PC-9 (cell line): ENCODE measurements around the gene LCE5A. TPM values are rescaled to one million over a fixed set of nuclear protein-coding genes. Genes with fewer than 3 reads are reported as not detected.
"Not testable (repeated sequence)": the region's sequence is repeated elsewhere in the genome, so short reads cannot be mapped to it uniquely, and the experiment has no call there.

ENCODE experiments used
- BruUV-seq: library from RNA; stranded (reverse); fragments of 400-500 nt; replicated peaks from 2 replicates; lab custom pipeline; 2021; lab: Mats Ljungman, UMichigan
- CTCF ChIA-PET: fragments of 300-600 bp; sonication (Branson Sonifier 250); formaldehyde crosslinking; loops from one replicate; lab custom pipeline; 2022; ENCODE audit warnings: antibody characterized with exemption; lab: Charles Lee
- POLR2A ChIA-PET: fragments of 300-600 bp; sonication (Branson Sonifier 250); formaldehyde crosslinking; loops from one replicate; lab custom pipeline; 2022; ENCODE audit warnings: antibody characterized with exemption; ENCODE audit not compliant: unreplicated experiment; lab: Charles Lee
- DNase-seq, 2 experiments: peaks; one replicate each; pipeline versions ENCODE4 v3.0.0 to v3.0.0-alpha.2; 2015 to 2022; ENCODE audit warnings: mixed read lengths in 1 of 2
- H2AFZ ChIP-seq: fragments of 200-600 bp; sonication (generic); 2 replicates; pipeline ENCODE4 v1.8.1; 2017; ENCODE audit warnings: antibody characterized with exemption
- H3F3A ChIP-seq: fragments of 200-600 bp; sonication (generic); 2 replicates; pipeline ENCODE4 v1.8.1; 2017; ENCODE audit warnings: antibody characterized with exemption, mild to moderate bottlenecking, low read depth; ENCODE audit not compliant: insufficient read depth
- H3K27ac ChIP-seq: fragments of 200-600 bp; sonication (generic); 2 replicates; pipeline ENCODE4 v1.6.1; 2016; ENCODE audit warnings: mixed run types
- H3K27me3 ChIP-seq: fragments of 200-600 bp; sonication (generic); 2 replicates; pipeline ENCODE4 v1.6.1; 2016; ENCODE audit warnings: low read depth, mixed run types; ENCODE audit not compliant: insufficient read depth
- H3K36me3 ChIP-seq: fragments of 200-600 bp; sonication (generic); 2 replicates; pipeline ENCODE4 v1.6.1; 2016; ENCODE audit warnings: low read depth, mixed run types
- H3K4me1 ChIP-seq: fragments of 200-600 bp; sonication (generic); replicated peaks from 2 replicates; pipeline ENCODE4 v1.6.1; 2016; ENCODE audit warnings: mixed run types; ENCODE audit not compliant: insufficient read depth
- H3K4me2 ChIP-seq: fragments of 200-600 bp; sonication (generic); 2 replicates; pipeline ENCODE4 v1.6.1; 2017; ENCODE audit warnings: mixed run types
- H3K4me3 ChIP-seq: fragments of 200-600 bp; sonication (generic); 2 replicates; pipeline ENCODE4 v1.6.1; 2016; ENCODE audit warnings: mixed run types
- H3K79me2 ChIP-seq: fragments of 200-600 bp; sonication (generic); 2 replicates; pipeline ENCODE4 v1.6.1; 2017; ENCODE audit warnings: low read depth, mixed run types
- H3K9me2 ChIP-seq: fragments of 200-600 bp; sonication (generic); 2 replicates; pipeline ENCODE4 v1.8.1; 2017; ENCODE audit warnings: mild to moderate bottlenecking; ENCODE audit not compliant: insufficient read depth
- H3K9me3 ChIP-seq: fragments of 200-600 bp; sonication (generic); 2 replicates; pipeline ENCODE4 v1.8.1; 2016; ENCODE audit warnings: low read depth; ENCODE audit not compliant: insufficient read depth
- H4K20me1 ChIP-seq: fragments of 200-600 bp; sonication (generic); 2 replicates; pipeline ENCODE4 v1.8.1; 2017; ENCODE audit not compliant: insufficient read depth
- CTCF ChIP-seq: fragments of 200-600 bp; sonication (generic); conservative IDR thresholded peaks from 2 replicates; pipeline ENCODE4 v1.6.1; 2017; ENCODE audit warnings: mixed run types, antibody characterized with exemption, mild to moderate bottlenecking, moderate library complexity
- EZH2 ChIP-seq: fragments of 200-600 bp; sonication (generic); IDR thresholded peaks from 2 replicates; pipeline ENCODE4 v1.8.0; 2017; ENCODE audit warnings: antibody characterized with exemption, low read depth
- intact Hi-C: fragments of 100-400 bp; cut with micrococcal nuclease; formaldehyde crosslinking; loops from one replicate; pipeline ENCODE4 v1.10.0; 2022; ENCODE audit not compliant: unreplicated experiment
- total RNA-seq: library from RNA; stranded (reverse); gene quantifications from 2 replicates; pipeline ENCODE4 v1.2.3, GENCODE V29; 2021

LCE5A gene
- total RNA-seq, 1 experiment from 2014 or later, result not detected

DNA sequence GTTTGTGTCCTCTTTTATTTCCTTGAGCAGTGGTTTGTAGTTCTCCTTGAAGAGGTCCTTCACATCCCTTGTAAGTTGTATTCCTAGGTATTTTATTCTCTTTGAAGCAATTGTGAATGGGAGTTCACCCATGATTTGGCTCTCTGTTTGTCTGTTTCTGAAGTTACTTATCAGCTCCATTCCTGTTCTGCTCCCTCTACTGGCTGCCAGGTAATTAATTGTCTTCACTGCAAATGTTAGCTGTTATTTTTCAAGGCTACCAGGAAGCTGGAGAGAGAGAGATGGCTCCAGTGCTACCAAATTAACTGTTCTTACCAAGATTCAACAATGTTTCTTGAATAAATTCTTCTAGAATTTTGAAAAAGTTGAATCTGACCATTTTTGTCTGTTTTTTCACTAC is 19.1 kb upstream of the LCE5A start:
- H3K79me2 ChIP-seq, H3K4me3 ChIP-seq, H4K20me1 ChIP-seq, CTCF ChIA-PET, H3K27ac ChIP-seq, H3K4me2 ChIP-seq, H3K27me3 ChIP-seq, H3K9me2 ChIP-seq, H3F3A ChIP-seq, H3K9me3 ChIP-seq, BruUV-seq, DNase-seq, H3K4me1 ChIP-seq, H2AFZ ChIP-seq, intact Hi-C loops, H3K36me3 ChIP-seq: not testable (repeated sequence)
- peak; percentile 39 for TF ChIP-seq CTCF
- POLR2A ChIA-PET, result interaction anchor here (0.5 kb wide), 1 partner anchor 655 kb away, joined by 3 read pairs; no protein-coding TSS in a partner anchor

DNA sequence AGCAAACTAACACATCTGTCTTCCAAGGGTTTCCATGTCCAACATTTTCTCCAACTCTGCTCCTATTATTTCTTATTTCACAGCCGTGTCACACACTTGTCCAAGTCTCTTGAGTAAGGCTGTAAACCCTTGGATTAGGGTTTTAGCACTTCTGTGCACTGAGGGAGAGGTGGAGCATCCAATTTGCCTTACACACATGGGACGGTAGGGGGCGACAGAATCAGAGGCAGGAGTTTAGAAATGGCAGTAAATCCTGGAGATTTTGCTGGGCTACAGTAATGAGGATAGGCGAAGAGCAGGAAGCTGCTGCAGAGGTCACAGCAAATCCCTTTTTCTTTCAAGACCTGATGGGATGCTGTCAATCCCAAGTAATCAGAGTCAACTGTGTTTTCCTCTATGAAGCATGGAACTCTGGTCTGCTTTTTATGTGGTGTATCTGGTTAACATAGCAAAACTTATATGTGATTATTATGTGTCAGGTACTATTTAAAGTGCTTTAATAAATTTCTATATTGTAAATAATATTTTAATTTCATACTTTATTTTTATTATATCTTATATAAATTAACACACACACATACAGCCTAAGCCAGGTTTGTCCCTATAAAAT is 15.4 kb upstream of the LCE5A start:
- POLR2A ChIA-PET, result no interaction called here
- Histone ChIP-seq H3K36me3 (no peaks in the 10 kb centered on the region), H3K27ac (no peak overlapping the region), H3K9me2 (no peaks in the 10 kb centered on the region), H2AFZ (no peak overlapping the region), H3K9me3 (no peaks in the 10 kb centered on the region), H3F3A (no peaks in the 10 kb centered on the region), H4K20me1 (no peaks in the 10 kb centered on the region), H3K79me2 (no peaks in the 10 kb centered on the region), H3K27me3 (no peaks in the 10 kb centered on the region), H3K4me1 (no peaks in the 10 kb centered on the region), H3K4me2 (no peak overlapping the region), H3K4me3 (no peak overlapping the region)
- DNase-seq, result peak in 1 of 2 experiments; percentile 11
- CTCF ChIA-PET, result no interaction called here
- TF ChIP-seq EZH2, result no peak
- TF ChIP-seq CTCF, result peak; percentile 71
- BruUV-seq, result no TSS peak
- intact Hi-C loops, result no loop called here

DNA sequence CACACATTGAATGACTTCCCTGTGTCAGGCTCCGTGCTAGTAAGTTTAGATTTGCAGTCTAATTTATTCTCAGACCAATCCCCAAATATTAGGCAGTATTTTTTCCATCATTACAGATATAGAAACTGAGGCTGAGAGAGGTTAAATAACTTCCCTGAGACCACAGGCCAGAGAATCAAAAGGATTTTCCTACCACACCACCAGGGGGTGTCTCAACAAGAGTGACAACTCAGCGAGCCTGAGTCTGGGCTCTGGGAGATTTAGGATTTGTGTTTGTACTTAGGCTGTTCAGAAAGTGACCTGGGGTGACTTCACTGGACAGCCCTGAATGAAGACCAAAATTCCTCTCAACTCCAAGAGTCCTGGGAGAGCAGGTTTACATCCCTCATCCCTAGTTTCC is 13.3 kb upstream of the LCE5A start:
- no peaks in the 10 kb centered on the region for H3F3A ChIP-seq
- DNase-seq, result no peak
- BruUV-seq, result no TSS peak
- no peaks in the 10 kb centered on the region for H3K4me1 ChIP-seq
- intact Hi-C loops, result no loop called here
- no peaks in the 10 kb centered on the region for H3K9me3 ChIP-seq
- no peak overlapping the region for H3K27ac ChIP-seq
- no peaks in the 10 kb centered on the region for H3K27me3 ChIP-seq
- H3K79me2 ChIP-seq, result no peaks in the 10 kb centered on the region
- no peak overlapping the region for H3K4me3 ChIP-seq
- no peak overlapping the region; the same call in 1 of the 2 replicates for H2AFZ ChIP-seq
- no peaks in the 10 kb centered on the region for H3K9me2 ChIP-seq
- TF ChIP-seq CTCF, result peak; percentile 63; the same call in 1 of the 2 replicates
- TF ChIP-seq EZH2, result no peak
- ChIA-PET CTCF (interaction anchor here (0.6 kb wide), 1 partner anchor 11 kb away, joined by 3 read pairs; no protein-coding TSS in a partner anchor), POLR2A (no interaction called here)
- H3K36me3 ChIP-seq, result no peaks in the 10 kb centered on the region
- no peak overlapping the region for H3K4me2 ChIP-seq
- no peaks in the 10 kb centered on the region for H4K20me1 ChIP-seq
